LNCaP clone FGC (cell line): ENCODE results near the gene ITGA11.

Experiments
- DNase-seq: peaks from one replicate; pipeline ENCODE4 v3.0.0-alpha.2; 2011; ENCODE audit warnings: low read depth
- H3K4me3 ChIP-seq: 2 replicates; pipeline ENCODE4 v1.5.1; 2011; ENCODE audit warnings: mild to moderate bottlenecking, low read depth, low read length, control low read depth
- TF ChIP-seq, protein P1 (sequence below): IDR thresholded peaks from 2 replicates; pipeline ENCODE4 v1.5.1; 2012; ENCODE audit warnings: mild to moderate bottlenecking; ENCODE audit not compliant: control insufficient read depth, insufficient read depth; ENCODE audit errors: extremely low read depth

ITGA11 gene

GRCh38 chr15:68264282-68264681, 167.7 kb downstream of the ITGA11 start:
- TF ChIP-seq, protein P1, sequence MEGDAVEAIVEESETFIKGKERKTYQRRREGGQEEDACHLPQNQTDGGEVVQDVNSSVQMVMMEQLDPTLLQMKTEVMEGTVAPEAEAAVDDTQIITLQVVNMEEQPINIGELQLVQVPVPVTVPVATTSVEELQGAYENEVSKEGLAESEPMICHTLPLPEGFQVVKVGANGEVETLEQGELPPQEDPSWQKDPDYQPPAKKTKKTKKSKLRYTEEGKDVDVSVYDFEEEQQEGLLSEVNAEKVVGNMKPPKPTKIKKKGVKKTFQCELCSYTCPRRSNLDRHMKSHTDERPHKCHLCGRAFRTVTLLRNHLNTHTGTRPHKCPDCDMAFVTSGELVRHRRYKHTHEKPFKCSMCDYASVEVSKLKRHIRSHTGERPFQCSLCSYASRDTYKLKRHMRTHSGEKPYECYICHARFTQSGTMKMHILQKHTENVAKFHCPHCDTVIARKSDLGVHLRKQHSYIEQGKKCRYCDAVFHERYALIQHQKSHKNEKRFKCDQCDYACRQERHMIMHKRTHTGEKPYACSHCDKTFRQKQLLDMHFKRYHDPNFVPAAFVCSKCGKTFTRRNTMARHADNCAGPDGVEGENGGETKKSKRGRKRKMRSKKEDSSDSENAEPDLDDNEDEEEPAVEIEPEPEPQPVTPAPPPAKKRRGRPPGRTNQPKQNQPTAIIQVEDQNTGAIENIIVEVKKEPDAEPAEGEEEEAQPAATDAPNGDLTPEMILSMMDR = no peak
- DNase-seq = no peak
- H3K4me3 ChIP-seq = no peak overlapping the region

GRCh38 chr15:68262514-68263356, 169.2 kb downstream of the ITGA11 start:
- no peak for DNase-seq
- no peak overlapping the region for H3K4me3 ChIP-seq
- TF ChIP-seq, protein P1 = no peak

GRCh38 chr15:68261980-68262379, 170.0 kb downstream of the ITGA11 start:
- TF ChIP-seq, protein P1 = no peak
- no peak for DNase-seq
- no peak overlapping the region for H3K4me3 ChIP-seq

DNA sequence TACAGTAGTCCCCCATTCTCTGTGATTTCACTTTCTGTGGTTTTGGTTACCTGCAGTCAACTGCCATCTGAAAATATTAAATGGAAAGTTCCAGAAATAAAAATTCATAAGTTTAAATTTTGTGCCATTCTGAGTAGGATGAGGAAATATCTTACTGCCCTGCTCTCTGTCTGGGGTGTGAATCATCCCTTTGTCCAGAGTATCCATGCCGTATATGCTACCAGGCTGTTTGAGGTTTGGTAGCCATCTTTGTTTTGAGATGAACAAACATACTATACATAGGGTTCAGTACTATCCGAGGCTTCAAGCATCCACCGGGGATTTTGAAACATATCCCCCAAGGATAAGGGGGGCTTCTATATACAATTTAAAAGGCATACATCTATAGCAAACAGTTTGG, 170.7 kb downstream of the ITGA11 start:
- no peak for DNase-seq
- H3K4me3 ChIP-seq = no peak overlapping the region
- TF ChIP-seq, protein P1 = no peak

GRCh38 chr15:68259883-68260282, 172.1 kb downstream of the ITGA11 start:
- DNase-seq = no peak
- TF ChIP-seq, protein P1 = no peak

DNA sequence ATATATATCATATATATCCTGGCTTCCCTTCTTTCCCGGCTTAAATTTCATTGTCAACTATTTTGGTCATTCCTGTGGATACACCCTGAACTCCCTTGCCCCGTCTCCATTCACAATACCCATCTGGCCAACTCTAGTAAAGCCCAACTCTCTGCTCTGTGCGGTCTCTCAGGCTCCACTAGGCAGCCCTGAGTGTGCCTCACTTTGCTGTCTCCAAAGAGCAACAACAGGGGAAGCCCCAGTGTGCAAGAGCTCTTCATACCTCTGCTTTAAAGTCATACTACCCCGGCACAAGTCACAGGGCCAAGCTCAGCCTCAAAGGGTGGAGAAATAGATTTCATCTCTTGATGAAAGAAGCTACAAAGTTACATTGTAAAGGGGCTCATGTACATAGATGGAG, 173.3 kb downstream of the ITGA11 start:
- no peak overlapping the region for H3K4me3 ChIP-seq
- TF ChIP-seq, protein P1 = no peak
- DNase-seq = no peak

More at GRCh38 chr15:68259883-68260282, 172.1 kb downstream of the ITGA11 start:
- H3K4me3 ChIP-seq = no peak overlapping the region
